Loucy (cell line): ENCODE measurements around the gene FXYD7.

Experiments
- H2AFZ ChIP-seq: fragments of 200-600 bp; sonication (generic); 2 replicates; pipeline ENCODE4 v1.6.0; 2016; ENCODE audit warnings: antibody characterized with exemption, mild to moderate bottlenecking, low read length, moderate library complexity
- H3F3A ChIP-seq: fragments of 200-600 bp; 2 replicates; pipeline ENCODE4 v1.6.0; 2016; ENCODE audit warnings: antibody characterized with exemption, low read depth, mild to moderate bottlenecking
- H3K27me3 ChIP-seq: fragments of 200-600 bp; sonication (generic); 2 replicates; pipeline ENCODE4 v1.6.1; 2014; ENCODE audit warnings: low read length, mild to moderate bottlenecking; ENCODE audit not compliant: insufficient read depth, poor library complexity, severe bottlenecking
- H3K36me3 ChIP-seq: fragments of 200-600 bp; sonication (generic); 2 replicates; pipeline ENCODE4 v1.6.1; 2016; ENCODE audit warnings: low read length; ENCODE audit not compliant: insufficient read depth
- H3K4me1 ChIP-seq: fragments of 200-600 bp; sonication (generic); 2 replicates; pipeline ENCODE4 v1.5.1; 2014; ENCODE audit warnings: low read length, mild to moderate bottlenecking; ENCODE audit not compliant: insufficient read depth, poor library complexity, severe bottlenecking
- H3K4me2 ChIP-seq: fragments of 200-600 bp; sonication (generic); 2 replicates; pipeline ENCODE4 v1.6.0; 2014; ENCODE audit warnings: antibody characterized with exemption, low read length, low read depth, mild to moderate bottlenecking; ENCODE audit not compliant: poor library complexity, severe bottlenecking
- H3K4me3 ChIP-seq: fragments of 200-600 bp; sonication (generic); 2 replicates; pipeline ENCODE4 v1.5.1; 2014; ENCODE audit warnings: low read length, mild to moderate bottlenecking, mixed read lengths; ENCODE audit not compliant: poor library complexity, severe bottlenecking
- H3K79me2 ChIP-seq: fragments of 200-600 bp; sonication (generic); 2 replicates; pipeline ENCODE4 v1.6.1; 2014; ENCODE audit warnings: low read length; ENCODE audit not compliant: insufficient read depth
- H3K9ac ChIP-seq: fragments of 200-600 bp; sonication (generic); 2 replicates; pipeline ENCODE4 v1.6.0; 2014; ENCODE audit warnings: mild to moderate bottlenecking, low read depth, low read length, moderate library complexity; ENCODE audit not compliant: poor library complexity, severe bottlenecking
- H3K9me2 ChIP-seq: fragments of 200-600 bp; sonication (generic); replicated peaks from 2 replicates; pipeline ENCODE4 v1.6.1; 2016; ENCODE audit warnings: low read depth, low read length, mixed read lengths
- H3K9me3 ChIP-seq: fragments of 200-600 bp; sonication (generic); 2 replicates; pipeline ENCODE4 v1.6.1; 2014; ENCODE audit warnings: mild to moderate bottlenecking, antibody characterized with exemption, low read length, low read depth; ENCODE audit not compliant: insufficient read depth
- H4K20me1 ChIP-seq: fragments of 200-600 bp; sonication (generic); 2 replicates; pipeline ENCODE4 v1.6.0; 2014; ENCODE audit warnings: antibody characterized with exemption, low read length, mild to moderate bottlenecking; ENCODE audit not compliant: insufficient read depth, poor library complexity, severe bottlenecking
- CTCF ChIP-seq: fragments of 200-600 bp; sonication (generic); conservative IDR thresholded peaks from 2 replicates; pipeline ENCODE4 v1.5.1; 2014; ENCODE audit warnings: mild to moderate bottlenecking, antibody characterized with exemption, low read length
- EZH2phosphoT487 ChIP-seq: fragments of 200-600 bp; IDR thresholded peaks from 2 replicates; pipeline ENCODE4 v1.6.1; 2018; ENCODE audit warnings: antibody characterized with exemption, mild to moderate bottlenecking, moderate library complexity, borderline replicate concordance

Gene FXYD7

GRCh38 chr19:35135389-35135909 is 7.6 kb upstream of the FXYD7 start:
- H3K4me3 ChIP-seq: no peak overlapping the region

GRCh38 chr19:35136231-35136630 is 6.8 kb upstream of the FXYD7 start:
- Histone ChIP-seq H3K4me1 (no peaks in the 10 kb centered on the region), H3K27me3 (no peaks in the 10 kb centered on the region), H3K9me3 (no peaks in the 10 kb centered on the region), H3K9ac (no peak overlapping the region), H3K4me2 (no peak overlapping the region), H3K79me2 (no peaks in the 10 kb centered on the region), H3K36me3 (no peaks in the 10 kb centered on the region), H3F3A (no peaks in the 10 kb centered on the region), H4K20me1 (no peaks in the 10 kb centered on the region), H3K9me2 (no peaks in the 10 kb centered on the region), H2AFZ (no peak overlapping the region), H3K4me3 (no peak overlapping the region)
- TF ChIP-seq CTCF: no peak
- TF ChIP-seq EZH2phosphoT487: no peak

More at GRCh38 chr19:35135389-35135909, 7.6 kb upstream of the FXYD7 start:
- no peaks in the 10 kb centered on the region for H3F3A ChIP-seq
- H3K36me3 ChIP-seq: no peaks in the 10 kb centered on the region
- H3K9me2 ChIP-seq: no peaks in the 10 kb centered on the region
- no peaks in the 10 kb centered on the region for H3K9me3 ChIP-seq
- no peaks in the 10 kb centered on the region for H4K20me1 ChIP-seq
- H3K27me3 ChIP-seq: no peaks in the 10 kb centered on the region
- TF ChIP-seq CTCF (peak; percentile 83), EZH2phosphoT487 (no peak)
- H3K4me2 ChIP-seq: no peak overlapping the region
- H3K79me2 ChIP-seq: no peaks in the 10 kb centered on the region
- no peak overlapping the region for H3K9ac ChIP-seq
- no peaks in the 10 kb centered on the region for H3K4me1 ChIP-seq
- no peak overlapping the region for H2AFZ ChIP-seq

GRCh38 chr19:35136977-35137702 is 5.9 kb upstream of the FXYD7 start:
- Histone ChIP-seq H2AFZ (no peak overlapping the region), H3F3A (no peaks in the 10 kb centered on the region), H3K9me3 (no peaks in the 10 kb centered on the region), H3K27me3 (no peaks in the 10 kb centered on the region), H3K4me3 (no peak overlapping the region), H3K36me3 (no peaks in the 10 kb centered on the region), H3K79me2 (no peaks in the 10 kb centered on the region), H3K4me2 (no peak overlapping the region), H4K20me1 (no peaks in the 10 kb centered on the region), H3K9me2 (no peaks in the 10 kb centered on the region), H3K4me1 (peaks cover 6% of the 10 kb centered on the region), H3K9ac (no peak overlapping the region)
- TF ChIP-seq CTCF (no peak), EZH2phosphoT487 (no peak)
